ENCODE data around the gene PPIP5K1.
"Not testable (repeated sequence)": the region's sequence is repeated elsewhere in the genome, so short reads cannot be mapped to it uniquely, and the experiment has no call there.

PPIP5K1 gene

GRCh38 chr15:43589778-43590466 lies at the start of gene PPIP5K1:
PPIP5K1 (minus strand) TSS chr15:43590208; CDS start chr15:43584504, 5,704 bp downstream.
- not testable (repeated sequence) for DNase-seq

GRCh38 chr15:43638464-43639204 lies 48.6 kb upstream of the PPIP5K1 start:
- not testable (repeated sequence) for DNase-seq

DNA sequence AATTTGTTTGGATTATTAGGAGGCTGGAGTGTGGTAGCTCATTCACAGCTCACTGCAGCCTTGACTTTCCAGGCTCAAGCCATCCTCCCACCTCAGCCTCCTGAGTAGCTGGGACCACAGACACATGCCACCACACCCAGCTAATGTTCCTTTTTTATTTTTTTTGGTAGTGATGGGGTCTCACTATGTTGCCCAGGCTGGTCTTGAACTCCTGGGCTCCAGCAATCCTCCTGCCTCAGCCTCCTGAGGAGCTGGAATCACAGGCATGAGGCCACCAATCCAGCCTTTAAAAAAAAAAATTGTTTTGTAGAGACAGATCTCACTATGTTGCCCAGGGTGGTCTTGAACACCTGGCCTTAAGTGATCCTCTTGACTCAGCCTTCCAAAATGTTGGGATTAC lies 36.9 kb upstream of the PPIP5K1 start:
- not testable (repeated sequence) for DNase-seq

DNA sequence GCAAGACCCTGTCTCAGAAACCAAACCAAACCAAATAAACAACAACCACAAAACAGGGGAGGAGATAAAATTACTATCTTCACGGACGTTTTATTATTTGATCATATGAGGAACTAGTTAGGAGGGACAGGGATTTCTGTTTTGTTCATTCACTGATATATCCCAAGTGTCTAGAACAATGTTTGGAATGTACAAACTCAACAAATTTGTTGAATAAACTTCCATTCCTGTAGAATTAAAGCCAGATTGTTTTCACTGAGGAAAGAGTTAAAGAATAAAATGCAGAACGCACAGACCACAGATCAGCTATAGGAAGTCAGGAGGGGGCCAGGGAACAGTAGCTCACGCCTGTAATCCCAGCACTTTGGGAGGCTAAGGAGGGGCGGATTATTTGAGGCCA lies 35.1 kb upstream of the PPIP5K1 start:
- DNase-seq, result no peak

DNA sequence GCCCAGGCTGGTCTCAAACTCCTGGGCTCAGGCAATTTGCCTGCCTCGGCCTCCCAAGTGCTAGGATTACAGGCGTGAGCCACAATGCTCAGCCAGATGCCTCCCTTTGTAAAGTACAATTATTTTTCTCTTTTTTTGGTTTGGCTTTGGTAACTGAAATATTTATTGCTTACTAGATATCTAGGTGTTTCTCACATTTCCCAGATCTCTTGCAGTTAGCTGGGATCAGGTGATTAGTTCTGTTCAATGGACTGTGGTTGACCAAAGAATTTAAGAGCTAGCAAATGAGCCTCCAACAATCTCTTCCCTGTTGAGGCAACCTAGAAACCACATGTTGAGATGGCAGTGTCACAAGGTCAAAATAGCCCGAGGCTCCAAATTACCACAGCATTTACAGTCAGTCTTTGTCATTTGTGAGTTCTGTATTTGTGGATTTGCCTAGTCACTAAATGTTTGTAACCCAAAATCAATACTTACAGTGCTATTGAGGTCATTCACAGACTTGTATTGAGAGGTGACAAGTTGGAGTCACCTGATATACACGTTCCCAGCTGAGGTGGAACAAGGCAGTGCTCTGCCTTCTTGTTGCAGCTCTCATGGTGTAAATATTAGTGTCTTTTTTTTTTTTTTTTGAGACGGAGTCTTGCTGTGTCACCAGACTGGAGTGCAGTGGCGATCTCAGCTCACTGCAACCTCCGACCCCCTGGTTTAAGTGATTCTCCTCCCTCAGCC lies 32.2 kb upstream of the PPIP5K1 start:
- DNase-seq, result not testable (repeated sequence)

- DNase-seq, result not testable (repeated sequence)
Measured at GRCh38 chr15:43618700-43619099, 28.7 kb upstream of the PPIP5K1 start, which contains the start of gene STRC. STRC (minus strand) TSS chr15:43618800; CDS start chr15:43618722, 78 bp downstream.

DNA sequence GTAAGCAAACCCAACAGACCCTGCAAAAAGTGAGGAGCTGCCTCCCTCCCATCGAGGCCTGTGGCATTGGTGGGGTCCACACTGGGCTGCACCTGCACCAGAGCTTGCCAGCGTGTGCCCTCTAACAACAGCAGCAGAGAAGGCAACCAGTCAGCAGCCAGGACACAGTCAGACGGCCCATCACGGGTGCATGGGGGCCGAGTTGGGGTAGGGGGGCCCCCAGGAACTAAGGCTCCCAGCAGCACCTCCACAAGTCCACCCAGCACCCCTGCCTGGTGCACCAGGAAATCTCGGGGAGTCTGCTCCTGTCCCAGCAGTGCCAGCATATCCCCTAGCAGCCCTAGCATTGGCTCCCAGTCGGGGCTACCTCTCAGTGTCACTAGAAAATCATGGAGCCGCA lies 27.7 kb upstream of the PPIP5K1 start:
- not testable (repeated sequence) for DNase-seq

DNA sequence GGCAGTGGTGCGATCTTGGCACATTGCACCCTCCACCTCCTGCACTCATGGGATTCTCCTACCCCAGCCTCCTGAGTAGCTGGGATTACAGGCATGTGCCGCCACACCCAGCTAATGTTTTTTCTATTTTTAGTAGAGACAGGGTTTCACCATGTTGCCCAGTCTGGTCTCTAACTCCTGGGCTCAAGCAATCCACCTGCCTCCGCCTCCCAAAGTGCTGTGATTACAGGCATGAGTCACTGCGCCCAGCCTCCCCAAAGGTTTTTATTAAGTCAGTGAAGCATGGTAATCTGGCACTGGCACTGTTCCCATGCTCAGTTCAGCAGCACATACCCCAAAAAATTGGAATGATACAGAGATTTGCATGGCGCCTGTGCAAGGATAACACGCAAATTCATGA lies 12.2 kb upstream of the PPIP5K1 start:
- not testable (repeated sequence) for DNase-seq

GRCh38 chr15:43600200-43600599 lies 10.2 kb upstream of the PPIP5K1 start:
- not testable (repeated sequence) for DNase-seq

DNA sequence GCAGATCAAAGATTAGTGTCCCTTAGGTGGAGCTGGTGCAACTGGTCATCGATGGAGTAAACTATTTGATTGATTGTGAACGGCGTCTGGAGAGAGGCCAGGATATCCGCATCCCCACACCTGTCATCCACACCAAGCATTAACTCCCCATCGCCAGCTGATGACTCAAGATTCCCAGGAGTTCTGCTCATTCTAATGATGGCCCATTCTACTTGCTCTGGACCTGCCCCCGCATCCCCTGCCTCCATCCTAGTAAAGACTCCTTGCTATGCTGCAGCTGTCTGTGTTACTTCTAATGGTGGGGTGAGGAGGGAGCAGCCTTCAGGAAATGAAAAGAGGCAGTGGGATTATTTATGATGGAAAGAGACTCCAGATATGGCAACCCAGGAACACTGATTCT lies 9.1 kb upstream of the PPIP5K1 start:
- not testable (repeated sequence) for DNase-seq

DNA sequence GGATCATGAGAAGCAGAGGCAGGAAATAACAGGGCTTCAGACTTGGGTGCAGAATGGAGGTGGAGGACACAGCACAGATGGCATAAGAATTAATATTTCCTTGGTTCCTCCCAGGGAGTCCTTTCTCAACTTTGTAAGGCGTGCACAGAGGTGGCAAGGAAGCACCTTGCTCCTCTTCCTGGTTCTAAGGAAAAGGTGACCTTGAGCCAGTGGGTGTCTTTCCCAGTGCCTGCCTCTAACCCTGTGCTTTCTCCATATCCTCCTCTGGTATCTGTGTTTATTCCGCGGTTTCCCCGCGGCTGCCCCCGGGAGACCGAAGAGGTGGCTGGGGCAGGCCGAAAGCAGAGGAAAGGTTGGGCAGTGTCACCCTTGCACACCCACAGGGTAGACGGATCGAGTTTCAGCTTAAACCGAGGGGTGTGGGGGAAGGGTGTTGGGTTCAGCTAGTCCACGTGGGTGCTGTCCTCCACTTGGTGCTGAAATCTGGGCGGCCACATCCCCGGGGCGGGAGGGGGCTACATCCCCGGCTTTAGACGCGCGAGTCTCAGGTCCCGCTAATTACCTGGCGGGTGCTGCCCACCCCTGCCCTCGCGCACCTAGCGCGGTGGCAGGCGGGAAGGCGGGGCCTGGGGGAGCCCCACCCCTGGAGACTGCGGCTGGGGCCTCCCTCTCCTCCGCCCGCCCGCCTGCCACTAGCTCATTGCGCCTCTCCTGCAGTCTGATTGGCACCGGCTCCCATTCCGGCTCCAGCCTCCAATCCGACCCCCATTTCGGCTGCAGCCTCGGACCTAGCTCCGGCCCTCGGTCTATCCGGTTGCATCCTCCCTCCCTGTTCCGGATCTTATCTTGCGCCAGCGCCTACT lies 3.6 kb upstream of the PPIP5K1 start, which contains the start of gene CKMT1B:
Gene CKMT1B, plus strand, starts transcription at position 700 of the 863 bp plus-strand sequence. CDS start 192 bp downstream, outside the sequence.
- not testable (repeated sequence) for DNase-seq

GRCh38 chr15:43592841-43593240 lies 2.8 kb upstream of the PPIP5K1 start:
- DNase-seq, result not testable (repeated sequence)

- not testable (repeated sequence) for DNase-seq
Measured at GRCh38 chr15:43574607-43575006, 15.4 kb downstream of the PPIP5K1 start.

DNA sequence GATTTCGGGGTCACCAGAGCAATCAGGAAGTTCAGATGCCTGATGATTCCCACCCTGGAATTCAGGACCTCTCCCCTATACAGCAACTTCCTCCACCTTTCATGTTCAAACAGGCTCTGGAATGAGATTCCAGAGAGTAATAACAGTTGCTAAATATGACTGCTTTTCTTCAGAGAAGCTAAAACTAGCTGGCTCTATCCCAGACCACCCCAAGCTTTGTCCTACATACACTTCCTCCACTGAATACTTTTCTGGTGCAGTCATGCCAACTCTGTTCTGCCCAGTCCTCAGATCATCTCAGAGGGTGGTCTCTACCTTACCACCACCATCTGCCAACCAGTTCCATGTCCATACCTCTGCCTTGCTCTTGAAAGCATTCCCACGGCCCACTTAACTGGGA lies 23.4 kb downstream of the PPIP5K1 start:
- DNase-seq, result not testable (repeated sequence)

GRCh38 chr15:43563793-43564192 lies 26.2 kb downstream of the PPIP5K1 start:
- DNase-seq, result not testable (repeated sequence)

GRCh38 chr15:43562753-43563152 lies 27.3 kb downstream of the PPIP5K1 start:
- DNase-seq, result not testable (repeated sequence)

DNA sequence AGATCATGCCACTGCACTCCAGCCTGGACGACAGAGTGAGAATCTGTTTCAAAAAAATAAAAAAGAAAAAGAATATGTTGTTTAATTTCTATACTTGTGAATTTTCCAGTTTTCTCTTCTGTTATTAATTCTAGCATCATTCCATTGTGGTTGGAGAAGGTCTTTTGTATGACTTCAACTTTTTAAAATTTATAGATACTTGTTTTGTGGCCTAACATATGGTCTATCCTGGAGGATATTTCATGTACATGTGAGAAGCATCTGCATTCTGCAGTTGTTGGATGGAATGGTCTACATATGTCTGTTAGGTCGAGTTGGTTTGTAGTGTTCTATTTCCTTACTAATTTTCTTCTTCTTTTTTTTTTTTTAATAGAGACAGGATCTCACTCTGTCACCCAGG lies 37.0 kb downstream of the PPIP5K1 start:
- no peak for DNase-seq

DNA sequence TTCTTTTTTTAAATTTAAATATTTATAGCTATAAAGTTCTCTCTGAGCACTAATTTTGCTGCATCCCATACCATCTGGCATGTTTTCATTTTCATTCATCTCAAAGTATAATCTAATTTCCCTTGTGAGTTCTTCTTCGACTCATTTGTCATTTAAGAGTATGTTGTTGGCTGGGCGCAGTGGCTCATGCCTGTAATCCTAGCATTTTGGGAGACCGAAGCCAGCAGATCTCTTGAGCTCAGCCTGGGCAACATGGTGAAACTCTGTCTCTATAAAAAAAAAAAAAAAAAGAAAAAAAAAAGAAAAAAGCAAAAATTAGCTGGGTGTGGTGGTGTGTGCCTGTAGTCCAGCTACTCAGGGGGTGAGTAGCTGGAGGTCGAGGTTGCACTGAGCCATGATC lies 37.8 kb downstream of the PPIP5K1 start:
- DNase-seq, result no peak

DNA sequence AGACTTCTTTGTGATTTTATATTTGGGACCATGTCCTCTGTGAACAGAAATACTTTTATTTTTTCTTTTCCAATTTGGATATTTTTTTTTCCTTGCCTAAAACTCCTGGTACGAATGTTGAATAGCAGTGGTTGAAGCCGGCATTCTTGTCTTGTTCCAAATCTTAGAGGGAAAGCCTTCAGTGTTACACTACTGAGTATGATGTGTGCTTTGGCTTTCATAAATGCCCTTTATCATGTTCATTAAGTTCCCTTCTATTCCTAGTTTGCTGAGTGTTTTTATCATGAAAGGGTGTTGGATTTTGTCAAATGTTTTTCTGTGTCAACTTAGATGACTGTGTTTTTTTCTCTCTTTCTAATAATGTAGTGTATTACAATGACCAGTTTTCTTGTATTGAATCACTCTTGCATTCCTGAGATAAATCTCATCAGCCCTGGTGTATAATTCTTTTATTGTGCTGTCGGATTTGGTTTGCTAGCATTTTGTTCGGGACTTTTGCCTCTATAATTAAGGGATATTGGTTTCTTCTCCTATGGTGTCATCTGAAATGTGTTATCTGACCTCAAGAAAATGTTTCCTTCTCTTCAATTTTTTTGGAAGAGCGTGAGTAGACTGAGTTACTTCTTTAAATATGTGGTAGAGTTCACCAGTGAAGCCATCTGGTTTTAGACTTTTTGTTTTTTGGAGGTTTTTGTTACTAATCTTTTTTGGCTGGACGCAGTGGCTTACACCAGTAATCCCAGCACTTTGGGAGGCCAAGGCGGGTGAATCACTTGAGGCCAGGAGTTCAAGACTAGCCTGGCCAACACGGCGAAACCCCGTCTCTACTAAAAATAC lies 39.3 kb downstream of the PPIP5K1 start:
- DNase-seq, result no peak

DNA sequence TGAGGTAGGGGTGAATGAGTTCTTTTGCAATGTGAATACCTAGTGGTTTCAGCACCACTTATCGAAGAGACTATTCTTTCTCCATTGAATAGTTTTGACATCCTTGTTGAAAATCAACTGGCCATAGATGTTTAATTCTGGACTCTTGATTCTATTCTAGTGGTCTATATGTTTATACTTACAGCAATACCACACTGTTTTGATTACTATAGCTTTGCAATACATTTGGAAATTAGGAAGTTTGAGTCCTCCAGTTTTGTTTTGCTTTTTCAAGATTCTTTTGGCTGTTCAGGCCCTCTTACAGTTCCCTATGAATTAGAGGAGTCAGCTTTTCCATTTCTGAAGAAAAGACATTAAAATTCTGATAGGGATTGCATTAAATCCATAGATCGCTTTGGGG lies 42.5 kb downstream of the PPIP5K1 start:
- DNase-seq, result no peak

- no peak for DNase-seq
Measured at GRCh38 chr15:43545426-43545825, 44.6 kb downstream of the PPIP5K1 start.

All from CD4-positive, alpha-beta T cell treated with Interleukin-15 for 1 hour (primary cell).